ENCODE measurements around the gene PLAC1.

PLAC1 gene

DNA sequence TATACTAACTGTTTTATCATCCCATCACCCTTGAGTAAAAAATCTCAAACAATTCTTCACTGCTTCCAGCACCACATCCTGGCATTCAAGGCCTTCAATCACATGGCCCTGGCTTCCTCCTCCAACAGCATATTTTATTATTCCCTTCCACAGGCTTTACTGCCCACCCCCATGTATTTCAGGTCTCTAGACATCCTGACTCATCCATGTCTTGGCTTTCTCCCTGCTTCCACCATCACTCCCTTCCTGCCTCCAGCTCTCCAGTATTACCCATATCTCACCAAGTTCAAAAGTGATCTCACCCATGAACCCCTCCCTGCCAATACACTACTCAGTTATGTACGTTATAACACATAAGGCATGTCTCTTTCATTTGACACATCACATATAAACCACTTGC is 34.7 kb upstream of the PLAC1 start:
- H3K36me3 ChIP-seq = no peaks in the 10 kb centered on the region
- no peak overlapping the region for H3K27ac ChIP-seq
- H3K27me3 ChIP-seq = no peaks in the 10 kb centered on the region
- no peaks in the 10 kb centered on the region for H3K4me1 ChIP-seq (ENCODE audit: control insufficient read depth in 1 of 2, insufficient read depth in 1 of 2, low read depth in 1 of 2, low read length in 1 of 2)
- TF ChIP-seq, protein P1, sequence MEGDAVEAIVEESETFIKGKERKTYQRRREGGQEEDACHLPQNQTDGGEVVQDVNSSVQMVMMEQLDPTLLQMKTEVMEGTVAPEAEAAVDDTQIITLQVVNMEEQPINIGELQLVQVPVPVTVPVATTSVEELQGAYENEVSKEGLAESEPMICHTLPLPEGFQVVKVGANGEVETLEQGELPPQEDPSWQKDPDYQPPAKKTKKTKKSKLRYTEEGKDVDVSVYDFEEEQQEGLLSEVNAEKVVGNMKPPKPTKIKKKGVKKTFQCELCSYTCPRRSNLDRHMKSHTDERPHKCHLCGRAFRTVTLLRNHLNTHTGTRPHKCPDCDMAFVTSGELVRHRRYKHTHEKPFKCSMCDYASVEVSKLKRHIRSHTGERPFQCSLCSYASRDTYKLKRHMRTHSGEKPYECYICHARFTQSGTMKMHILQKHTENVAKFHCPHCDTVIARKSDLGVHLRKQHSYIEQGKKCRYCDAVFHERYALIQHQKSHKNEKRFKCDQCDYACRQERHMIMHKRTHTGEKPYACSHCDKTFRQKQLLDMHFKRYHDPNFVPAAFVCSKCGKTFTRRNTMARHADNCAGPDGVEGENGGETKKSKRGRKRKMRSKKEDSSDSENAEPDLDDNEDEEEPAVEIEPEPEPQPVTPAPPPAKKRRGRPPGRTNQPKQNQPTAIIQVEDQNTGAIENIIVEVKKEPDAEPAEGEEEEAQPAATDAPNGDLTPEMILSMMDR (IDR thresholded peaks at IDR 0.05) = no peak
- no peak overlapping the region for H3K4me3 ChIP-seq (ENCODE audit: low read depth in 1 of 2, low read length in 1 of 2)
- no peaks in the 10 kb centered on the region for H3K9me3 ChIP-seq

DNA sequence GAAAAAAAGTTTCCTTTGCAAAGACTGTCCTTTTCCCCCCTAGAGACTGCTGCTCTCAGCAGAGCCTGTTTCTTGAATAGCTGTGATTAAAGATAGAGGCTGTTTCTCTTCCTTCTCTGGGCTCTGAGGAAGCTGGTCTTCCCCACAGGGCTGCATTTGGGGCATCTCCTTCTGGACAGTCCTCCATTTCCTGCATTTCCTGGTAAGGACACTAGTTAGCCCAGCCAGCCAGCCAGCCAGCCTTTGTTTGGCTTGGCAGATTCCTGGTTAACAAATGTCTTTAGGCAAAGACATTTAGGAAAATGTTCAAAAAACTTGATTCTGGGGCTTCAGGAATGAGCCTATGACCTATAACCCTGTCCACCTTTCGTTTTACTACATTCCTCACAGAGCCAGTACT is 34.0 kb upstream of the PLAC1 start:
- Histone ChIP-seq H3K27ac (no peak overlapping the region), H3K9me3 (no peaks in the 10 kb centered on the region), H3K4me3 (ENCODE audit: low read depth in 1 of 2, low read length in 1 of 2) (no peak overlapping the region), H3K36me3 (no peaks in the 10 kb centered on the region), H3K27me3 (no peaks in the 10 kb centered on the region), H3K4me1 (ENCODE audit: control insufficient read depth in 1 of 2, insufficient read depth in 1 of 2, low read depth in 1 of 2, low read length in 1 of 2) (no peaks in the 10 kb centered on the region)
- TF ChIP-seq, protein P1 (IDR thresholded peaks at IDR 0.05) = no peak

DNA sequence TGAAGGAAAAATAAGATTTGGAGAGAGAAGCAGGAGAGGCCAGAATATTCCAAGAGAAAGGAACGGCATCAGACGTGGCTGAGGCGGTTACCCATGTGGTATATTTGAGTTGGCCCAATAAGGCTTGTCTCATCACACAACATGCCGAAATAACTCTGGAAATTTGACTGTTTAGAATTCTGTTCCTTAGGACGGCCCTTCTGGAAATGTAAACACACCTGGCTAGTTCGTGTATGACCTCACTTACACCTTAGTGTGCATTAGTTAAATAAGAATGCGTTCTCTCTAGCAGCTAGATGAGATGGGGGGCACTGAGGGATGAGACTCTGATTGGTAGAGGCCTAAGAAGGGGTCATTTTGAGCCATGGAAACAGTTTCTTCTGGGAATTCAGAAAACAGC is 33.2 kb upstream of the PLAC1 start:
- no peaks in the 10 kb centered on the region for H3K4me1 ChIP-seq (ENCODE audit: control insufficient read depth in 1 of 2, insufficient read depth in 1 of 2, low read depth in 1 of 2, low read length in 1 of 2)
- H3K4me3 ChIP-seq (ENCODE audit: low read depth in 1 of 2, low read length in 1 of 2) = no peak overlapping the region
- TF ChIP-seq, protein P1 (IDR thresholded peaks at IDR 0.05) = no peak
- H3K27ac ChIP-seq = no peak overlapping the region
- no peaks in the 10 kb centered on the region for H3K9me3 ChIP-seq
- no peaks in the 10 kb centered on the region for H3K36me3 ChIP-seq
- H3K27me3 ChIP-seq = no peaks in the 10 kb centered on the region

DNA sequence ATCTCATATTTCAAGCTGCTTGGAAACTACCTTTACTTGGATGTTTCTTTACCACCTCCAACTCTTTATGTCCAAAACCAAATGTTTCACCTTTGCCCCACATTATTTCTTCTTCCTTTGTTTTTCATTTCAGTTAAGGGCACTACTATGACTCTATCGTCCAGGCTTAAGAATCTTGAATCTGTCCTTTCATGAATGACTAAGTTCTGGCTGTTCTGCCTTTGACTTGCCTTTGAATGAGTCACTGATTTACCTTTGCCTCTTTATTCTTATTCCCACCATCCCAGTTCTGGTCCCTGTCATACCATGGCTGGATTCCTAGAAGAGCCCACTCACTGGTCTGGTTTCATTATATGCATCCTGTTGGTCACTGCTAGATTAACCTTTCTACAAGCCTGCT is 30.6 kb upstream of the PLAC1 start:
- H3K4me1 ChIP-seq (ENCODE audit: control insufficient read depth in 1 of 2, insufficient read depth in 1 of 2, low read depth in 1 of 2, low read length in 1 of 2) = no peaks in the 10 kb centered on the region
- H3K9me3 ChIP-seq = no peaks in the 10 kb centered on the region
- TF ChIP-seq, protein P1 (IDR thresholded peaks at IDR 0.05) = no peak
- no peaks in the 10 kb centered on the region for H3K27me3 ChIP-seq
- H3K4me3 ChIP-seq (ENCODE audit: low read depth in 1 of 2, low read length in 1 of 2) = no peak overlapping the region
- H3K27ac ChIP-seq = no peak overlapping the region
- no peaks in the 10 kb centered on the region for H3K36me3 ChIP-seq

DNA sequence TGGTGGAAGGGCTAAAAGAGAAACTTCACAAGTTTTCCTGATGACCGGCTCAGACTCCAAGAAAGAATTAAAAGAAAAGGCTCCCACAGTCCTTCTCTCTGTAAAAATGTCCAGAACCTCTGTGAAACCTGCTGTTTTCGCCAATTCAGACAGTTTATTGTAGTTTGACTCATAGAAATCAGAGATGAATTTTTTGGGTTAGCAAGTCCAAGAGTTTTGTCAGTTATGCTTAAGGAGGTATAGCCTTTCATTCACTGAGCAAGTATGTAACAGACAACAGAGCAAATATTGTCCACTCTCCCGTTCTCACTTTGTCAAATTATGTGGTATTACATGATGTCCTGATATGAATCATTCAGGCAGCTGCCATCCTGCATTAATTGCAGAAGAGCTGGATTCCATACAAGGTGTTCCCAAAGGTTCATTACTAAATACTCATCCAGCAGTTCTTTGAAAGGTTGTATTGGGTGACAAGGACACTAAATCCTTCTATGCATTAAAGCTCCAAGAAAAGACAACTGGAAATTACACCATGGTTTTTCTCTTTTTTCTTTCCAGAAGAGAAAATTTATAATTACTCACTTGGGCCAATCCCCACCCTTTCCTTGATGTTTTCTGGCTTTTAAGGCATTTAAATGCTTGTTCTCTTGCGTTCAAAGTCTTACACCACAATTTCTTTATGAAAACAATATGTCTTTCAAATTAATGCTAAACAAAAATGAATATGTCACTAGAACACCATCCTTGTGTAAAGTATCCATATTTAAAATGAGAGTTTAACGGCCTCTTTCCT is 30.0 kb upstream of the PLAC1 start:
- Histone ChIP-seq H3K4me3 (ENCODE audit: low read depth in 1 of 2, low read length in 1 of 2) (no peak overlapping the region), H3K4me1 (ENCODE audit: control insufficient read depth in 1 of 2, insufficient read depth in 1 of 2, low read depth in 1 of 2, low read length in 1 of 2) (no peaks in the 10 kb centered on the region), H3K27ac (no peak overlapping the region), H3K9me3 (no peaks in the 10 kb centered on the region), H3K27me3 (no peaks in the 10 kb centered on the region), H3K36me3 (no peaks in the 10 kb centered on the region)
- TF ChIP-seq, protein P1 (IDR thresholded peaks at IDR 0.05) = no peak
